Stimulated activated CD4-positive, alpha-beta T cell treated with anti-CD3 and anti-CD28 coated beads, Interleukin-1b, Interleukin-23, amount 100 ng/mL, for 1 hour (primary cell): ENCODE data around the gene SHMT1.

ENCODE experiments used
- DNase-seq, 2 donors: peaks; one replicate each; pipeline ENCODE4 v3.0.0-alpha.2; 2020; ENCODE audit warnings: low read depth in 2 of 2

SHMT1 gene

GRCh38 chr17:18285296-18285695, 78.1 kb downstream of the SHMT1 start:
- DNase-seq = no peak

- no peak for DNase-seq
Observed at GRCh38 chr17:18281788-18282187, 81.6 kb downstream of the SHMT1 start.

- DNase-seq = no peak
Observed at GRCh38 chr17:18280766-18281371, 82.5 kb downstream of the SHMT1 start.

- DNase-seq = no peak
Observed at GRCh38 chr17:18280249-18280648, 83.1 kb downstream of the SHMT1 start.

GRCh38 chr17:18278867-18279266, 84.5 kb downstream of the SHMT1 start:
- no peak for DNase-seq
